Measurements from ENCODE around the gene INF2.

Gene INF2

GRCh38 chr14:104706733-104707607, 17.6 kb downstream of the INF2 start:
- Mint-ChIP-seq H3K27ac (no peak overlapping the region), H3K27me3 (ENCODE audit: low read depth) (no peaks in the 10 kb centered on the region), H3K4me1 (ENCODE audit: low read depth) (peaks cover 2% of the 10 kb centered on the region), H3K36me3 (ENCODE audit: low read depth) (peaks cover 11% of the 10 kb centered on the region), H3K9me3 (no peaks in the 10 kb centered on the region), H3K4me3 (no peak overlapping the region)

GRCh38 chr14:104707608-104708595, 18.5 kb downstream of the INF2 start:
- Mint-ChIP-seq H3K9me3 (no peaks in the 10 kb centered on the region), H3K27ac (no peak overlapping the region), H3K36me3 (ENCODE audit: low read depth) (peaks cover 11% of the 10 kb centered on the region), H3K4me3 (no peak overlapping the region), H3K27me3 (ENCODE audit: low read depth) (no peaks in the 10 kb centered on the region), H3K4me1 (ENCODE audit: low read depth) (peaks cover 2% of the 10 kb centered on the region)

- no peak overlapping the region for H3K4me3 Mint-ChIP-seq
- H3K27me3 Mint-ChIP-seq (ENCODE audit: low read depth), result no peaks in the 10 kb centered on the region
- H3K27ac Mint-ChIP-seq, result no peak overlapping the region
- no peaks in the 10 kb centered on the region for H3K9me3 Mint-ChIP-seq
- H3K4me1 Mint-ChIP-seq (ENCODE audit: low read depth), result peaks cover 2% of the 10 kb centered on the region
- peaks cover 11% of the 10 kb centered on the region for H3K36me3 Mint-ChIP-seq (ENCODE audit: low read depth)
Measured at GRCh38 chr14:104708606-104709268, 19.3 kb downstream of the INF2 start.

- peaks cover 5% of the 10 kb centered on the region for H3K36me3 Mint-ChIP-seq (ENCODE audit: low read depth)
- H3K4me3 Mint-ChIP-seq, result no peak overlapping the region
- no peak overlapping the region for H3K27ac Mint-ChIP-seq
- H3K27me3 Mint-ChIP-seq (ENCODE audit: low read depth), result no peaks in the 10 kb centered on the region
- no peaks in the 10 kb centered on the region for H3K9me3 Mint-ChIP-seq
- peaks cover 2% of the 10 kb centered on the region for H3K4me1 Mint-ChIP-seq (ENCODE audit: low read depth)
Measured at GRCh38 chr14:104709387-104710039, 20.1 kb downstream of the INF2 start.

- Mint-ChIP-seq H3K27me3 (ENCODE audit: low read depth) (no peaks in the 10 kb centered on the region), H3K36me3 (ENCODE audit: low read depth) (peaks cover 5% of the 10 kb centered on the region), H3K4me1 (ENCODE audit: low read depth) (peaks cover 2% of the 10 kb centered on the region), H3K27ac (no peak overlapping the region), H3K4me3 (no peak overlapping the region), H3K9me3 (no peaks in the 10 kb centered on the region)
Measured at GRCh38 chr14:104710071-104710735, 20.8 kb downstream of the INF2 start.

- Mint-ChIP-seq H3K4me3 (no peak overlapping the region), H3K9me3 (no peaks in the 10 kb centered on the region), H3K27ac (no peak overlapping the region), H3K4me1 (ENCODE audit: low read depth) (peaks cover 2% of the 10 kb centered on the region), H3K27me3 (ENCODE audit: low read depth) (no peaks in the 10 kb centered on the region), H3K36me3 (ENCODE audit: low read depth) (peaks cover 12% of the 10 kb centered on the region)
Measured at GRCh38 chr14:104712881-104713734, 23.7 kb downstream of the INF2 start.

GRCh38 chr14:104714066-104714465, 24.6 kb downstream of the INF2 start:
- Mint-ChIP-seq H3K9me3 (no peaks in the 10 kb centered on the region), H3K36me3 (ENCODE audit: low read depth) (peaks cover 11% of the 10 kb centered on the region), H3K27ac (no peak overlapping the region), H3K27me3 (ENCODE audit: low read depth) (no peaks in the 10 kb centered on the region), H3K4me1 (ENCODE audit: low read depth) (no peaks in the 10 kb centered on the region), H3K4me3 (no peak overlapping the region)

GRCh38 chr14:104714681-104715080, 25.3 kb downstream of the INF2 start:
- Mint-ChIP-seq H3K4me3 (no peak overlapping the region), H3K27me3 (ENCODE audit: low read depth) (no peaks in the 10 kb centered on the region), H3K9me3 (no peaks in the 10 kb centered on the region), H3K27ac (no peak overlapping the region), H3K36me3 (ENCODE audit: low read depth) (peaks cover 11% of the 10 kb centered on the region), H3K4me1 (ENCODE audit: low read depth) (no peaks in the 10 kb centered on the region)

- Mint-ChIP-seq H3K36me3 (ENCODE audit: low read depth) (peaks cover 8% of the 10 kb centered on the region), H3K27me3 (ENCODE audit: low read depth) (no peaks in the 10 kb centered on the region), H3K4me3 (no peak overlapping the region), H3K4me1 (ENCODE audit: low read depth) (peaks cover 2% of the 10 kb centered on the region), H3K27ac (no peak overlapping the region), H3K9me3 (no peaks in the 10 kb centered on the region)
Measured at GRCh38 chr14:104715416-104715815, 26.0 kb downstream of the INF2 start.

GRCh38 chr14:104715871-104716270, 26.5 kb downstream of the INF2 start:
- H3K36me3 Mint-ChIP-seq (ENCODE audit: low read depth), result peaks cover 7% of the 10 kb centered on the region
- peaks cover 2% of the 10 kb centered on the region for H3K4me1 Mint-ChIP-seq (ENCODE audit: low read depth)
- H3K27me3 Mint-ChIP-seq (ENCODE audit: low read depth), result no peaks in the 10 kb centered on the region
- no peak overlapping the region for H3K27ac Mint-ChIP-seq
- no peaks in the 10 kb centered on the region for H3K9me3 Mint-ChIP-seq
- no peak overlapping the region for H3K4me3 Mint-ChIP-seq

- Mint-ChIP-seq H3K4me1 (ENCODE audit: low read depth) (peaks cover 2% of the 10 kb centered on the region), H3K27me3 (ENCODE audit: low read depth) (no peaks in the 10 kb centered on the region), H3K9me3 (no peaks in the 10 kb centered on the region), H3K27ac (peak overlapping the region; percentile 45), H3K4me3 (no peak overlapping the region), H3K36me3 (ENCODE audit: low read depth) (peaks cover 7% of the 10 kb centered on the region)
Measured at GRCh38 chr14:104717137-104717536, 27.7 kb downstream of the INF2 start.

GRCh38 chr14:104717646-104718045, 28.2 kb downstream of the INF2 start:
- Mint-ChIP-seq H3K27ac (no peak overlapping the region), H3K4me3 (no peak overlapping the region), H3K4me1 (ENCODE audit: low read depth) (peaks cover 2% of the 10 kb centered on the region), H3K36me3 (ENCODE audit: low read depth) (peaks cover 7% of the 10 kb centered on the region), H3K9me3 (no peaks in the 10 kb centered on the region), H3K27me3 (ENCODE audit: low read depth) (no peaks in the 10 kb centered on the region)

GRCh38 chr14:104718147-104718546, 28.7 kb downstream of the INF2 start:
- Mint-ChIP-seq H3K4me1 (ENCODE audit: low read depth) (peaks cover 2% of the 10 kb centered on the region), H3K27me3 (ENCODE audit: low read depth) (no peaks in the 10 kb centered on the region), H3K27ac (no peak overlapping the region), H3K4me3 (no peak overlapping the region), H3K9me3 (no peaks in the 10 kb centered on the region), H3K36me3 (ENCODE audit: low read depth) (peaks cover 7% of the 10 kb centered on the region)
